Measurements from ENCODE around the gene LMNTD2. TPM values are rescaled to one million over a fixed set of nuclear protein-coding genes. Genes with fewer than 3 reads are reported as not detected.

Gene LMNTD2
- total RNA-seq, 2 experiments from 2014 or later, result 3.4 to 4.8 TPM

- H3K27ac Mint-ChIP-seq, result peak overlapping the region; percentile 73
- H3K4me1 Mint-ChIP-seq, result peaks cover 13% of the 10 kb centered on the region
- POLR2A ChIA-PET, result no interaction called here
- H3K36me3 Mint-ChIP-seq (ENCODE audit: low read depth), result peaks cover 51% of the 10 kb centered on the region
- H3K9me3 Mint-ChIP-seq, result no peaks in the 10 kb centered on the region
- CTCF ChIA-PET, result no interaction called here
- no peaks in the 10 kb centered on the region for H3K27me3 Mint-ChIP-seq
- no peak for DNase-seq
- H3K4me3 Mint-ChIP-seq, result no peak overlapping the region
Observed at GRCh38 chr11:597166-597725, 36.7 kb upstream of the LMNTD2 start.

DNA sequence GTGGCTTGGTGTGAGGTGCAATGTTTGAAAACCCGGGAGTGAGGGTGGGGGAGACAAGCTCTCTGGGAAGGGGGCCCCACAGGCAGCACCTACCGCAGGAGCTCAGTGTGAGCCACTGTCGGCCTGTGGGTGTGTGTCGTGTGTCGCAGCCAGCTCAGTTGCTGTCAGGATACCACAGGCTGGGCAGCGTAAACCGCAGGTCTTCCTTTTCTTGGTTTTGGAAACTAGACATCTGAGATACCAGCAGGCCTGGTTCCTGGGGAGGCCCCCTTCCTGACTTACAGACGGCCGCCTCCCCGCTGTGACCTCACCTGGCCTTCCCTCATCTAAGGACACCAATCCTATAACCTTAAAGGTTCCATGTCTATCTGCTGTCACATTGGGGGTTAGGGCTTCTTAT lies 35.8 kb upstream of the LMNTD2 start:
- CTCF ChIA-PET, result interaction anchor here (2.2 kb wide), 1 partner anchor 16 kb away, joined by 7 read pairs; no protein-coding TSS in a partner anchor
- POLR2A ChIA-PET, result no interaction called here
- H3K4me1 Mint-ChIP-seq, result peaks cover 13% of the 10 kb centered on the region
- peaks cover 47% of the 10 kb centered on the region for H3K36me3 Mint-ChIP-seq (ENCODE audit: low read depth)
- H3K27ac Mint-ChIP-seq, result no peak overlapping the region
- H3K9me3 Mint-ChIP-seq, result no peaks in the 10 kb centered on the region
- no peak for DNase-seq
- H3K4me3 Mint-ChIP-seq, result no peak overlapping the region
- no peaks in the 10 kb centered on the region for H3K27me3 Mint-ChIP-seq

DNA sequence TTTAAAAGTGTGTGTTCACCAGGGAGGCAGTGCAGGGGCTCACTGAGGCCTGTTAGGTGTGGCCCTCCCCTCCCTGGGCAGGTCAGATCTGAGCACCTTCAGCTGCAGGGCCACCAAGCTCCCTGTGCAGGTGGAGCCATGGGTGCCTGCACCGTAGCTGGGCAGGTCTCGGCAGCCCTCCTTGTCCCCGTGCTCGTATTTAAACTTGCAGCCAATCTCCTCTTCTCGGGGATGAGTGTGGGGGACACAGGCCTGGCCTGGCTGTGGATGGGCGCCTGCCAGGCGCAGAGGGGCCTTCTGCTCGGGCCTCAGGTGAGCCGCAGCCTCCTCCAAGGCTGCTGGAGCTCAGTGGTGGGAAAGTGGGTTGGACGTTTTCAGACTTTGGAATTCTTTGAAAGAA lies 34.9 kb upstream of the LMNTD2 start:
- ChIA-PET POLR2A (no interaction called here), CTCF (interaction anchor here (2.2 kb wide), 1 partner anchor 17 kb away, joined by 7 read pairs; no protein-coding TSS in a partner anchor)
- DNase-seq, result no peak
- Mint-ChIP-seq H3K4me1 (peaks cover 13% of the 10 kb centered on the region), H3K27me3 (no peaks in the 10 kb centered on the region), H3K4me3 (no peak overlapping the region), H3K36me3 (ENCODE audit: low read depth) (peaks cover 52% of the 10 kb centered on the region), H3K27ac (no peak overlapping the region), H3K9me3 (no peaks in the 10 kb centered on the region)

DNA sequence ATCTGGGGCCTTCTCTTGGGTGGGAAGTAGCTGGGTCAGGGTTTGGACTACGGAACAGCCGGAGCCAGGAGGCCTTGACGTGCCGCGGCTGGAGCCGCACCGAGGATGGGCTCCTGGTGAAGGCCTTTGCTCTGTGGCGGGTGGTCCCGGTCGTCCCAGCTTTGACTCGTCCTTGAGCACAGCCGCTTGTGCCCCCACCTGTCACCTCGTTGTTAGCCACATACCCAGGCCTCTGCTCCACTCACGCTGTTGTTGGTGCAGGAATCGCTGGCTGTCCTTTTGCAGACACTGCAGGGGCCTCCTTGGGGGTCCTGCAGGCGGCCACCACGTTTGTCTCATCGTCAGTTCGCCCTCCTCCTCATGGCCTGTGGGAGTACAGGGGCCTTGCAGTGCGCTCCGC lies 32.8 kb upstream of the LMNTD2 start:
- CTCF ChIA-PET, result no interaction called here
- Mint-ChIP-seq H3K36me3 (ENCODE audit: low read depth) (peaks cover 60% of the 10 kb centered on the region), H3K27ac (no peak overlapping the region), H3K9me3 (no peaks in the 10 kb centered on the region), H3K27me3 (no peaks in the 10 kb centered on the region), H3K4me1 (peaks cover 21% of the 10 kb centered on the region), H3K4me3 (no peak overlapping the region)
- DNase-seq, result no peak
- POLR2A ChIA-PET, result no interaction called here

GRCh38 chr11:592918-593317 lies 32.4 kb upstream of the LMNTD2 start:
- POLR2A ChIA-PET, result no interaction called here
- Mint-ChIP-seq H3K36me3 (ENCODE audit: low read depth) (peaks cover 62% of the 10 kb centered on the region), H3K9me3 (no peaks in the 10 kb centered on the region), H3K27ac (no peak overlapping the region), H3K27me3 (no peaks in the 10 kb centered on the region), H3K4me3 (no peak overlapping the region), H3K4me1 (peaks cover 25% of the 10 kb centered on the region)
- CTCF ChIA-PET, result no interaction called here
- no peak for DNase-seq

- DNase-seq, result no peak
- no peaks in the 10 kb centered on the region for H3K27me3 Mint-ChIP-seq
- no peak overlapping the region for H3K4me3 Mint-ChIP-seq
- no peaks in the 10 kb centered on the region for H3K9me3 Mint-ChIP-seq
- H3K4me1 Mint-ChIP-seq, result peaks cover 29% of the 10 kb centered on the region
- CTCF ChIA-PET, result no interaction called here
- POLR2A ChIA-PET, result no interaction called here
- H3K36me3 Mint-ChIP-seq (ENCODE audit: low read depth), result peaks cover 66% of the 10 kb centered on the region
- H3K27ac Mint-ChIP-seq, result no peak overlapping the region
Observed at GRCh38 chr11:592501-592900, 32.0 kb upstream of the LMNTD2 start.

DNA sequence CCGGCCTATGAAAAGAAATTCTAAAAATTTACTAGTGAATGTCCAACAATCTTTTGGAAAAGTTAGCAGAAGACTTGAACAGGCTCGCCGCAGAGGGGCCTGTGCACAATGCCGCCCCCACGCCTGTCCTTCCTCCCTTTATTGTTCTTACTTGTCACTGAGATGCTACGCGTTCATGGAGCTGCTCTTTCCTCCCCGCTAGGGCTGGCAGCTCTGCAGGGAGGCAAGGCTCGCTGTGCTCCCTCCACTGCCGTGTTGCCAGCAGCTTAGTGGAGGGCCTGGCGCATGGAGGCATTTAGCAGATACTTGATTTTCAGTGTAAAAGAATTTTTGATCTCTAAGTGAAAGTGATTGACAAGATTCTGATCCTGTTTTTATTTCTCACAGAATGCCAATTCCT lies 30.5 kb upstream of the LMNTD2 start:
- peaks cover 58% of the 10 kb centered on the region for H3K36me3 Mint-ChIP-seq (ENCODE audit: low read depth)
- H3K4me1 Mint-ChIP-seq, result peaks cover 33% of the 10 kb centered on the region
- no peak overlapping the region for H3K4me3 Mint-ChIP-seq
- DNase-seq, result no peak
- H3K27me3 Mint-ChIP-seq, result no peaks in the 10 kb centered on the region
- CTCF ChIA-PET, result interaction anchor here (0.6 to 1.5 kb wide), 4 partner anchors 7 to 36 kb away, joined by 3 to 5 read pairs (median 4); no protein-coding TSS in a partner anchor
- no peak overlapping the region for H3K27ac Mint-ChIP-seq
- no peaks in the 10 kb centered on the region for H3K9me3 Mint-ChIP-seq
- POLR2A ChIA-PET, result no interaction called here

- DNase-seq, result no peak
- Mint-ChIP-seq H3K27me3 (no peaks in the 10 kb centered on the region), H3K4me1 (peaks cover 30% of the 10 kb centered on the region), H3K36me3 (ENCODE audit: low read depth) (peaks cover 52% of the 10 kb centered on the region), H3K4me3 (no peak overlapping the region), H3K9me3 (no peaks in the 10 kb centered on the region), H3K27ac (no peak overlapping the region)
- ChIA-PET CTCF (interaction anchor here (0.8 to 1.5 kb wide), 4 partner anchors 9 to 35 kb away, joined by 3 to 4 read pairs (median 4); no protein-coding TSS in a partner anchor), POLR2A (no interaction called here)
Observed at GRCh38 chr11:589798-590197, 29.3 kb upstream of the LMNTD2 start.

GRCh38 chr11:587978-588380 lies 27.4 kb upstream of the LMNTD2 start:
- Mint-ChIP-seq H3K9me3 (no peaks in the 10 kb centered on the region), H3K36me3 (ENCODE audit: low read depth) (peaks cover 48% of the 10 kb centered on the region), H3K4me3 (peak overlapping the region; percentile 62), H3K27ac (peak overlapping the region; percentile 99), H3K27me3 (no peaks in the 10 kb centered on the region), H3K4me1 (peaks cover 30% of the 10 kb centered on the region)
- CTCF ChIA-PET, result interaction anchor here (0.7 to 2.3 kb wide), 6 partner anchors 10 to 88 kb away, joined by 3 to 8 read pairs (median 4); partner anchors contain the start of gene PHRF1
- POLR2A ChIA-PET, result interaction anchor here (0.8 kb wide), 1 partner anchor 12 kb away, joined by 3 read pairs; no protein-coding TSS in a partner anchor
- peak; percentile 80 for DNase-seq

- Mint-ChIP-seq H3K4me3 (peak overlapping the region; percentile 62), H3K4me1 (peaks cover 30% of the 10 kb centered on the region), H3K27ac (peak overlapping the region; percentile 99), H3K9me3 (no peaks in the 10 kb centered on the region), H3K27me3 (no peaks in the 10 kb centered on the region), H3K36me3 (ENCODE audit: low read depth) (peaks cover 48% of the 10 kb centered on the region)
- ChIA-PET POLR2A (interaction anchor here (0.8 kb wide), 1 partner anchor 12 kb away, joined by 3 read pairs; no protein-coding TSS in a partner anchor), CTCF (interaction anchor here (0.7 to 2.3 kb wide), 5 partner anchors 9 to 26 kb away, joined by 3 to 8 read pairs (median 4); partner anchors contain the start of gene PHRF1)
- no peak for DNase-seq
Observed at GRCh38 chr11:587546-587945, 27.0 kb upstream of the LMNTD2 start.

- Mint-ChIP-seq H3K27ac (peak overlapping the region; percentile 66), H3K9me3 (no peaks in the 10 kb centered on the region), H3K4me1 (peaks cover 32% of the 10 kb centered on the region), H3K36me3 (ENCODE audit: low read depth) (peaks cover 47% of the 10 kb centered on the region), H3K27me3 (no peaks in the 10 kb centered on the region), H3K4me3 (no peak overlapping the region)
- ChIA-PET POLR2A (interaction anchor here (1.1 kb wide), 1 partner anchor 11 kb away, joined by 3 read pairs; no protein-coding TSS in a partner anchor), CTCF (no interaction called here)
- DNase-seq, result no peak
Observed at GRCh38 chr11:586376-587316, 26.1 kb upstream of the LMNTD2 start.

DNA sequence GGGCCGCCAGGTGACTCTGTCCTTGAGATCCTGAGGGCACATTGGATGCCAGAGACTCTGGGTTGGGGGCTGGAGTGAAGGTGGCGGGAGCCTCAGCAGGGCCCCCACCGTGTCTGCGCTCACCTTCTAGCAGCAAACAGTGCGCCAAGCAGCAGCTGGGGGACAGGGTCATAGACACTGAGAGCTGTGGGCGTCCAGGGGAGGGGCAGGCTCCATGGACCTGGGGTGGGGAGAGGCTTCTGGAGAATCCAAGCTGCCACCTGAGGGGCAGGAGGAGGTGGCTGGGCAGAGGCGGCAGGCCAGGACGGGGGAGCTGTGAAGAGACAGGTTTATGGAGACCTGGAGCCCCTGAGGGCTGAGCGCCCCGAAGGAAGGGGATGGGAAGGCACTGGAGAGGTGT lies 23.7 kb upstream of the LMNTD2 start:
- peaks cover 46% of the 10 kb centered on the region for H3K4me1 Mint-ChIP-seq
- ChIA-PET CTCF (interaction anchor here (0.5 to 2.6 kb wide), 5 partner anchors 7 to 128 kb away, joined by 3 to 7 read pairs (median 4); partner anchors contain the start of gene PHRF1), POLR2A (no interaction called here)
- no peak for DNase-seq
- H3K36me3 Mint-ChIP-seq (ENCODE audit: low read depth), result peaks cover 34% of the 10 kb centered on the region
- H3K27ac Mint-ChIP-seq, result no peak overlapping the region
- H3K9me3 Mint-ChIP-seq, result no peaks in the 10 kb centered on the region
- H3K4me3 Mint-ChIP-seq, result no peak overlapping the region
- no peaks in the 10 kb centered on the region for H3K27me3 Mint-ChIP-seq

GRCh38 chr11:581752-582151 lies 21.2 kb upstream of the LMNTD2 start:
- DNase-seq, result no peak
- H3K27me3 Mint-ChIP-seq, result no peaks in the 10 kb centered on the region
- H3K4me1 Mint-ChIP-seq, result peaks cover 48% of the 10 kb centered on the region
- H3K36me3 Mint-ChIP-seq (ENCODE audit: low read depth), result peaks cover 25% of the 10 kb centered on the region
- POLR2A ChIA-PET, result no interaction called here
- no peak overlapping the region for H3K4me3 Mint-ChIP-seq
- CTCF ChIA-PET, result interaction anchor here (1.4 to 2.6 kb wide), 2 partner anchors 24 to 29 kb away, joined by 3 to 6 read pairs; no protein-coding TSS in a partner anchor
- H3K9me3 Mint-ChIP-seq, result no peaks in the 10 kb centered on the region
- H3K27ac Mint-ChIP-seq, result no peak overlapping the region
